C4-2B (cell line): ENCODE results near the gene FAM219B.

ENCODE experiments used
- ZFX ChIP-seq: fragments of 450-650 bp; IDR thresholded peaks from 2 replicates; pipeline ENCODE4 v1.6.1; 2017
- TF ChIP-seq, protein P1 (sequence below): fragments of 450-650 bp; conservative IDR thresholded peaks from 2 replicates; pipeline ENCODE4 v1.5.1; 2017; ENCODE audit warnings: mild to moderate bottlenecking

DNA sequence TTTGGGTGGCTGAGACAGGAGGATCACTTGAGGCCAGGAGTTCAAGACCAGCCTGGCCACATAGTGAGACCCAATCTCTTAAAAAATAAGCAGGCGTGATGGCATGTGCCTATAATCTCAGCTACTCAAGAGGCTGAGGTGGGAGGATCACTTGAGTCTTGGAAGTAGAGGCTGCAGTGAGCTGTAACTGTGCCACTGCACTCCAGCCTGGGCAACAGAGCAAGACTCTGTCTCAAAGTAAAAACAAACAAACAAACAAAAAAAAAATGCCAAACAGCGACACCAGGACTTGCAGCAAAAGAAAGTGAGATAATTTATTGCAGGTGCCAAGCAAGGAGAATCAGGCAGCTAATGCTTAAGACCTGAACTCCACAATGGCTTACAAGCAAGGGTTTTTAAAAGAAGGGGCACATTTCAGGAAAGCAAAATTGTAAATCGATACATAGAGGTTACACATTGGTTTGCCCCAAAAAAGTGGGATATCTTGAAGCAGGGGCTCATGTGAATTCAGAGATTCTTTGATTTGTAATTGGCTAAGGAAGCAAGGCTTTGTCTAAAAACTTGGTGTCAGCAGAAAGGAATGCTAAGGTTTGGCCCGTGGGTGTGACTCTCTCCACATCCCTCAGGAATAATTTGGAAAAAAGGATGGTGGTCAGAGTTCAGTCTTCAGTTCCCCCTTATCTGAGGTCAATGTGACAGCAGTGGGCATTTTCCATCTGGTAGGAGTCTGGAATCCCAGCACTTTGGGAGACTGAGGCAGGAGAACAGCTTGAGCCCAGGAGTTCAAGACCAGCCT, 22.0 kb downstream of the FAM219B start:
- TF ChIP-seq, protein P1, sequence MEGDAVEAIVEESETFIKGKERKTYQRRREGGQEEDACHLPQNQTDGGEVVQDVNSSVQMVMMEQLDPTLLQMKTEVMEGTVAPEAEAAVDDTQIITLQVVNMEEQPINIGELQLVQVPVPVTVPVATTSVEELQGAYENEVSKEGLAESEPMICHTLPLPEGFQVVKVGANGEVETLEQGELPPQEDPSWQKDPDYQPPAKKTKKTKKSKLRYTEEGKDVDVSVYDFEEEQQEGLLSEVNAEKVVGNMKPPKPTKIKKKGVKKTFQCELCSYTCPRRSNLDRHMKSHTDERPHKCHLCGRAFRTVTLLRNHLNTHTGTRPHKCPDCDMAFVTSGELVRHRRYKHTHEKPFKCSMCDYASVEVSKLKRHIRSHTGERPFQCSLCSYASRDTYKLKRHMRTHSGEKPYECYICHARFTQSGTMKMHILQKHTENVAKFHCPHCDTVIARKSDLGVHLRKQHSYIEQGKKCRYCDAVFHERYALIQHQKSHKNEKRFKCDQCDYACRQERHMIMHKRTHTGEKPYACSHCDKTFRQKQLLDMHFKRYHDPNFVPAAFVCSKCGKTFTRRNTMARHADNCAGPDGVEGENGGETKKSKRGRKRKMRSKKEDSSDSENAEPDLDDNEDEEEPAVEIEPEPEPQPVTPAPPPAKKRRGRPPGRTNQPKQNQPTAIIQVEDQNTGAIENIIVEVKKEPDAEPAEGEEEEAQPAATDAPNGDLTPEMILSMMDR, result no peak
- TF ChIP-seq ZFX, result no peak
